ENCODE data around the gene IL31RA.

IL31RA gene

DNA sequence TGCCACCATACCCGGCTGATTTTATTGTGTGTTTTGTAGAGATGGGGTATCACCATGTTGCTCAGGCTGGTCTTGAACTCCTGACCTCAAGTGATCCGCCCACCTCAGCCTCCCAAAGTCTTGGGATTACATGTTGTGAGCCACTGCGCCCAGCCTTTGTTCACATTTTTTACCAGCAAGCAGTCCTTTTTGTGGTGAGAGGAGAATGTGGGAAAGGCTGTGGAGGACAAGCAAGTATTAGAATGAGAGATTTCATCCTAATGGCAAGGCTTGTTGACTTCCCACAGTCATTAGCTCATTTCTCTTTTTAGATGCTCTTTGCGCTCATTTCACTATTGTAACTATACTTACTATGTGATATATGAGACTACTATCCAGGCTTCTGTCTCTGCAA, 6.1 kb downstream of the IL31RA start:
- H2BK12ac ChIP-seq (ENCODE audit: low read length) = no peak overlapping the region
- no CpG with 5 or more reads among the region's 4 CpGs for WGBS (ENCODE audit: extremely low coverage, insufficient coverage, insufficient read length)
- no peak overlapping the region for H3K23ac ChIP-seq (ENCODE audit: low read length)
- H3K9ac ChIP-seq (ENCODE audit: low read length) = no peak overlapping the region
- no peak overlapping the region for H2AFZ ChIP-seq (ENCODE audit: insufficient read depth, low read length, poor library complexity)
- H3K4me1 ChIP-seq (ENCODE audit: control insufficient read depth in 1 of 2, insufficient read depth in 2 of 2, low read length in 2 of 2) = no peaks in the 10 kb centered on the region
- no peak overlapping the region for H4K12ac ChIP-seq (ENCODE audit: low read depth, low read length)
- H3K4me2 ChIP-seq (ENCODE audit: low read length) = no peak overlapping the region
- no peak overlapping the region for H3K14ac ChIP-seq (ENCODE audit: low read length)
- no peaks in the 10 kb centered on the region for H3K79me1 ChIP-seq (ENCODE audit: low read length)
- no peak for DNase-seq
- no peak overlapping the region for H3K4ac ChIP-seq (ENCODE audit: low read depth, low read length)
- H3K4me3 ChIP-seq (ENCODE audit: low read depth, low read length) = no peak overlapping the region
- H3K27ac ChIP-seq (ENCODE audit: low read depth, low read length) = no peak overlapping the region
- no peak overlapping the region for H2BK120ac ChIP-seq (ENCODE audit: insufficient read depth, low read length, poor library complexity)
- no peaks in the 10 kb centered on the region for H3K79me2 ChIP-seq (ENCODE audit: control insufficient read depth, insufficient read depth, low read length, poor library complexity)
- H2AK5ac ChIP-seq (ENCODE audit: low read length) = no peak overlapping the region
- no peaks in the 10 kb centered on the region for H3K27me3 ChIP-seq (ENCODE audit: insufficient read depth, low read length)
- H3K18ac ChIP-seq (ENCODE audit: low read length) = no peak overlapping the region
- H3K36me3 ChIP-seq (ENCODE audit: control insufficient read depth in 1 of 2, insufficient read depth in 2 of 2, low read length in 2 of 2) = no peaks in the 10 kb centered on the region
- no peak overlapping the region for H2BK5ac ChIP-seq (ENCODE audit: low read depth, low read length, poor library complexity)
- no peak overlapping the region for H4K8ac ChIP-seq (ENCODE audit: low read depth, low read length)
- no peaks in the 10 kb centered on the region for H3K9me3 ChIP-seq (ENCODE audit: insufficient read depth, low read depth, low read length)
- H4K91ac ChIP-seq (ENCODE audit: low read depth, low read length) = no peak overlapping the region

DNA sequence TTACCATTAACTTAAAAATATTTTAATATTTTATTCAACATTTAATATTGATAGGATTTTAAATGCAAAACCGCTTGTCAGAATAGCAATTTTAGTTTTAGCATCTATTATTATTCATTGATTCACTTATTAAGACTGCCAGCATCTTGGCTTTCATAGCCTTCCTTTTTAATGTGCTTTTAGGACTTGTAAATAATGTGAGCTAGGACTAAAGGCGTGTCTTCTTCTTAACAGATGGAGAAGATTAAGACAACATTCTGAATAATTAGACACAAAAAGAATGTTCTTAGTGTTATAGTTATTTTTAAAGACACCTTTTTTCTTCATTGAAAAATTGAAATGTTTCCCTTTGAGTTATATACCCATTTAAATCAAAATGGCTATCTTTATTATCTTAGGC, 6.9 kb downstream of the IL31RA start:
- Histone ChIP-seq H3K79me2 (ENCODE audit: control insufficient read depth, insufficient read depth, low read length, poor library complexity) (no peaks in the 10 kb centered on the region), H2BK12ac (ENCODE audit: low read length) (no peak overlapping the region), H3K36me3 (ENCODE audit: control insufficient read depth in 1 of 2, insufficient read depth in 2 of 2, low read length in 2 of 2) (no peaks in the 10 kb centered on the region)

DNA sequence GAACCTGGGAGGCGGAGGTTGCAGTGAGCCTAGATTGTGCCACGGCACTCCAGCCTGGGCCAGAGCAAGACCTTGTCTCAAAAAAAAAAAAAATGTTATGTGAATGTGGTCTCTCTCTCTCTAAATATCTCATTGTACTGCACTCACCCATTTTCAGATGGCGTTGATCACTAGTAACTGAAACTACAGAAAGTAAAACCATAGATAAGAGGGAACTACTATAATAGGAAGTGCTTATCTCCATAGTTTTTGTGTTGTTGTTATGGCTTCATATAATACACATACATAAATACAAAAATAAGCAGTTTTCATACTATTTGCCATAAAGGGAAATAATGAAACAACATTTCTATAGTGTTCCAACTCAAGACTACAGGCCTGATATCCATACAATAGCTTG, 9.1 kb downstream of the IL31RA start:
- no peak overlapping the region for H3K4me3 ChIP-seq (ENCODE audit: low read depth, low read length)
- no peaks in the 10 kb centered on the region for H3K4me1 ChIP-seq (ENCODE audit: control insufficient read depth in 1 of 2, insufficient read depth in 2 of 2, low read length in 2 of 2)
- no peaks in the 10 kb centered on the region for H3K79me1 ChIP-seq (ENCODE audit: low read length)
- no peaks in the 10 kb centered on the region for H3K36me3 ChIP-seq (ENCODE audit: control insufficient read depth in 1 of 2, insufficient read depth in 2 of 2, low read length in 2 of 2)
- no peak overlapping the region for H2AFZ ChIP-seq (ENCODE audit: insufficient read depth, low read length, poor library complexity)
- no peak overlapping the region for H3K23ac ChIP-seq (ENCODE audit: low read length)
- WGBS (ENCODE audit: extremely low coverage, insufficient coverage, insufficient read length) = no CpG with 5 or more reads among the region's 3 CpGs
- H3K27ac ChIP-seq (ENCODE audit: low read depth, low read length) = no peak overlapping the region
- H3K9me3 ChIP-seq (ENCODE audit: insufficient read depth, low read depth, low read length) = peaks cover 4% of the 10 kb centered on the region
- no peak for DNase-seq
- H2AK5ac ChIP-seq (ENCODE audit: low read length) = no peak overlapping the region
- no peak overlapping the region for H2BK120ac ChIP-seq (ENCODE audit: insufficient read depth, low read length, poor library complexity)
- no peak overlapping the region for H4K8ac ChIP-seq (ENCODE audit: low read depth, low read length)
- no peak overlapping the region for H2BK12ac ChIP-seq (ENCODE audit: low read length)
- no peak overlapping the region for H4K91ac ChIP-seq (ENCODE audit: low read depth, low read length)
- H3K18ac ChIP-seq (ENCODE audit: low read length) = no peak overlapping the region
- H3K79me2 ChIP-seq (ENCODE audit: control insufficient read depth, insufficient read depth, low read length, poor library complexity) = no peaks in the 10 kb centered on the region
- H3K4ac ChIP-seq (ENCODE audit: low read depth, low read length) = no peak overlapping the region
- H2BK5ac ChIP-seq (ENCODE audit: low read depth, low read length, poor library complexity) = no peak overlapping the region
- no peaks in the 10 kb centered on the region for H3K27me3 ChIP-seq (ENCODE audit: insufficient read depth, low read length)
- H4K12ac ChIP-seq (ENCODE audit: low read depth, low read length) = no peak overlapping the region
- H3K9ac ChIP-seq (ENCODE audit: low read length) = no peak overlapping the region
- no peak overlapping the region for H3K14ac ChIP-seq (ENCODE audit: low read length)
- H3K4me2 ChIP-seq (ENCODE audit: low read length) = no peak overlapping the region

More for the DNA sequence above, 6.9 kb downstream of the IL31RA start:
- no peak overlapping the region for H2AK5ac ChIP-seq (ENCODE audit: low read length)
- H4K91ac ChIP-seq (ENCODE audit: low read depth, low read length) = no peak overlapping the region
- H3K14ac ChIP-seq (ENCODE audit: low read length) = no peak overlapping the region
- H3K4me2 ChIP-seq (ENCODE audit: low read length) = no peak overlapping the region
- no peak overlapping the region for H2BK120ac ChIP-seq (ENCODE audit: insufficient read depth, low read length, poor library complexity)
- WGBS (ENCODE audit: extremely low coverage, insufficient coverage, insufficient read length) = no CpG with 5 or more reads among the region's 2 CpGs
- H4K8ac ChIP-seq (ENCODE audit: low read depth, low read length) = no peak overlapping the region
- no peaks in the 10 kb centered on the region for H3K4me1 ChIP-seq (ENCODE audit: control insufficient read depth in 1 of 2, insufficient read depth in 2 of 2, low read length in 2 of 2)
- H3K79me1 ChIP-seq (ENCODE audit: low read length) = no peaks in the 10 kb centered on the region
- H3K9ac ChIP-seq (ENCODE audit: low read length) = no peak overlapping the region
- no peak overlapping the region for H3K18ac ChIP-seq (ENCODE audit: low read length)
- H3K27ac ChIP-seq (ENCODE audit: low read depth, low read length) = no peak overlapping the region
- H3K4ac ChIP-seq (ENCODE audit: low read depth, low read length) = no peak overlapping the region
- no peak overlapping the region for H2BK5ac ChIP-seq (ENCODE audit: low read depth, low read length, poor library complexity)
- no peak overlapping the region for H3K23ac ChIP-seq (ENCODE audit: low read length)
- no peak overlapping the region for H2AFZ ChIP-seq (ENCODE audit: insufficient read depth, low read length, poor library complexity)
- H3K27me3 ChIP-seq (ENCODE audit: insufficient read depth, low read length) = no peaks in the 10 kb centered on the region
- no peak for DNase-seq
- H4K12ac ChIP-seq (ENCODE audit: low read depth, low read length) = no peak overlapping the region
- H3K9me3 ChIP-seq (ENCODE audit: insufficient read depth, low read depth, low read length) = no peaks in the 10 kb centered on the region
- H3K4me3 ChIP-seq (ENCODE audit: low read depth, low read length) = no peak overlapping the region

DNA sequence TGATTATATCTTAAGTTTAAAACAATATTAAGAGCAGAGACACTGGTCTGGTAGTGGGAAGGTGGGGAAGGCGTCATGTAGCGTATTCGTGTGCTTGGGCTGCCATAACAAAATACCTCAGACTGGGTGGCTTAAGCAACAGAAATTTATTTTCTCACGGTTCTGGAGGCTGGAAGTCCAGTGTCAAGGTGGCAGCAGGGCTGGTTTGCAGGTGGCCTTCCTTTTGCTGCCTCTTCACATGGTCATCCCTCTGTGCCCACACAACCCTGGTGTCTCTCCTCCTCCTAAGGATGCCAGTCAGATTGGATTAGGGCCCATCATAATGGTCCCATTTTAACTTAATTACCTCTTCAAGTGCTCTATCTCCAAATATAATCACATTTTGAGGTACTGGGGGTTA, 9.6 kb downstream of the IL31RA start:
- Histone ChIP-seq H3K36me3 (ENCODE audit: control insufficient read depth in 1 of 2, insufficient read depth in 2 of 2, low read length in 2 of 2) (no peaks in the 10 kb centered on the region), H3K79me1 (ENCODE audit: low read length) (no peaks in the 10 kb centered on the region), H3K4me2 (ENCODE audit: low read length) (no peak overlapping the region), H4K91ac (ENCODE audit: low read depth, low read length) (no peak overlapping the region), H3K4me1 (ENCODE audit: control insufficient read depth in 1 of 2, insufficient read depth in 2 of 2, low read length in 2 of 2) (no peaks in the 10 kb centered on the region), H3K4me3 (ENCODE audit: low read depth, low read length) (no peak overlapping the region), H2AK5ac (ENCODE audit: low read length) (no peak overlapping the region), H3K79me2 (ENCODE audit: control insufficient read depth, insufficient read depth, low read length, poor library complexity) (no peaks in the 10 kb centered on the region), H3K27ac (ENCODE audit: low read depth, low read length) (no peak overlapping the region), H3K4ac (ENCODE audit: low read depth, low read length) (no peak overlapping the region), H2BK5ac (ENCODE audit: low read depth, low read length, poor library complexity) (no peak overlapping the region), H3K23ac (ENCODE audit: low read length) (no peak overlapping the region), H2BK120ac (ENCODE audit: insufficient read depth, low read length, poor library complexity) (no peak overlapping the region), H4K12ac (ENCODE audit: low read depth, low read length) (no peak overlapping the region), H4K8ac (ENCODE audit: low read depth, low read length) (no peak overlapping the region), H2BK12ac (ENCODE audit: low read length) (no peak overlapping the region), H3K18ac (ENCODE audit: low read length) (no peak overlapping the region), H3K14ac (ENCODE audit: low read length) (no peak overlapping the region), H3K9ac (ENCODE audit: low read length) (no peak overlapping the region), H2AFZ (ENCODE audit: insufficient read depth, low read length, poor library complexity) (no peak overlapping the region), H3K27me3 (ENCODE audit: insufficient read depth, low read length) (no peaks in the 10 kb centered on the region), H3K9me3 (ENCODE audit: insufficient read depth, low read depth, low read length) (peaks cover 4% of the 10 kb centered on the region)
- DNase-seq = no peak
- no CpG with 5 or more reads among the region's 4 CpGs for WGBS (ENCODE audit: extremely low coverage, insufficient coverage, insufficient read length)

Data from trophoblast cell (in vitro differentiated cells and primary cell).